Spinal cord (tissue), 10 donors: ENCODE data around the gene SLCO4A1. TPM values are rescaled to one million over a fixed set of nuclear protein-coding genes. Genes with fewer than 3 reads are reported as not detected.
A peak's percentile ranks its signal among the peaks of the same experiment; 100 is the strongest.

Experiments used
- DNase-seq, 6 donors: peaks; one replicate each; pipeline versions ENCODE4 v3.0.0 to v3.0.0-alpha.2; 2013 to 2015; ENCODE audit warnings: low spot score in 6 of 6, low read depth in 4 of 6
- H3K27ac ChIP-seq: one replicate; pipeline ENCODE4 v1.5.1; 2013; ENCODE audit warnings: low read depth, low read length, control low read depth
- H3K27me3 ChIP-seq: one replicate; pipeline ENCODE4 v1.6.1; 2013; ENCODE audit warnings: low read length; ENCODE audit not compliant: control insufficient read depth, insufficient read depth
- H3K36me3 ChIP-seq: one replicate; pipeline ENCODE4 v1.6.1; 2013; ENCODE audit warnings: low read length; ENCODE audit not compliant: control insufficient read depth, insufficient read depth
- H3K4me1 ChIP-seq: one replicate; pipeline ENCODE4 v1.6.1; 2013; ENCODE audit warnings: low read length; ENCODE audit not compliant: control insufficient read depth, insufficient read depth
- H3K4me3 ChIP-seq: one replicate; pipeline ENCODE4 v1.5.1; 2013; ENCODE audit warnings: low read depth, low read length, control low read depth
- H3K9me3 ChIP-seq: one replicate; pipeline ENCODE4 v1.6.1; 2013; ENCODE audit warnings: low read length; ENCODE audit not compliant: control insufficient read depth, insufficient read depth
- WGBS: methylation state at CpG from one replicate; pipeline ENCODE4 v1.1.5; 2013; ENCODE audit warnings: missing lambda C conversion rate; ENCODE audit not compliant: insufficient coverage; 5-methylcytosine and 5-hydroxymethylcytosine counted together
- long read RNA-seq, 4 donors: transcript quantifications; one replicate each; lab custom pipeline, GENCODE V29; 2026
- polyA plus RNA-seq, 2 donors: library from polyadenylated mRNA; unstranded; fragments of 120-200 nt; gene quantifications; one replicate each; pipeline ENCODE4 v1.2.1, GENCODE V29; 2013; ENCODE audit not compliant: insufficient read length in 2 of 2
- total RNA-seq, 2 donors: library from RNA; depleted of rRNA in 1 of 2; stranded (reverse); fragments of 120-200 nt in 1 of 2; fragments of >200 nt in 1 of 2; gene quantifications; one replicate each; pipeline versions ENCODE4 v1.2.3 to v1.2.4, GENCODE V29; 2013 to 2014
- donor health status: healthy.

Gene SLCO4A1
- total RNA-seq = 1 to 10 TPM; 2.3 to 2.8 TPM
- 10 to 100 TPM in 1 of 2 donors, 1 to 10 TPM in 1; 8.7 to 12.1 TPM for polyA plus RNA-seq
- long read RNA-seq, donor 1, partial matches to known transcripts = 0 of 2 reads
- long read RNA-seq, donor 1, other reads (novel, unspliced or antisense) = 0 of 2 reads
- long read RNA-seq, donor 2, partial matches to known transcripts = 0 of 1 reads
- long read RNA-seq, donor 2, other reads (novel, unspliced or antisense) = 0 of 1 reads
- long read RNA-seq, donor 3 = 0 reads
- long read RNA-seq, donor 4 = 0 reads

GRCh38 chr20:62642051-62642665 lies at the start of gene SLCO4A1:
Gene SLCO4A1, plus strand, starts transcription at chr20:62642503. Its CDS starts 13,952 bp downstream, at chr20:62656455.
- Histone ChIP-seq H3K4me1 (peaks cover 30% of the 10 kb centered on the region), H3K4me3 (peak within 1 kb of the TSS; percentile 29), H3K36me3 (peaks cover 8% of the 10 kb centered on the region), H3K27me3 (peaks cover 23% of the 10 kb centered on the region), H3K9me3 (no peaks in the 10 kb centered on the region), H3K27ac (no peak within 1 kb of the TSS)
- peak in 4 of 6 donors; percentile 51 to 89 (median 70) for DNase-seq
- WGBS = under 1% methylated on average over 81 of the region's 82 CpGs

- 82% methylated on average over 11 of the region's 11 CpGs for WGBS
- Histone ChIP-seq H3K27ac (no peak overlapping the region), H3K4me1 (peaks cover 6% of the 10 kb centered on the region), H3K27me3 (peaks cover 18% of the 10 kb centered on the region), H3K9me3 (no peaks in the 10 kb centered on the region), H3K36me3 (no peaks in the 10 kb centered on the region), H3K4me3 (no peak overlapping the region)
- DNase-seq = no peak
These were observed 49.7 kb upstream of the SLCO4A1 start for GRCh38 chr20:62592506-62593177.

GRCh38 chr20:62593616-62594015 lies 48.7 kb upstream of the SLCO4A1 start:
- no peaks in the 10 kb centered on the region for H3K9me3 ChIP-seq
- DNase-seq = no peak
- peaks cover 3% of the 10 kb centered on the region for H3K4me1 ChIP-seq
- H3K27ac ChIP-seq = no peak overlapping the region
- no peaks in the 10 kb centered on the region for H3K36me3 ChIP-seq
- no peak overlapping the region for H3K4me3 ChIP-seq
- peaks cover 18% of the 10 kb centered on the region for H3K27me3 ChIP-seq
- WGBS = 84% methylated on average over 2 of the region's 3 CpGs

- no CpG with 5 or more reads among the region's 4 CpGs for WGBS
- DNase-seq = no peak
- no peak overlapping the region for H3K27ac ChIP-seq
- H3K27me3 ChIP-seq = peaks cover 18% of the 10 kb centered on the region
- H3K36me3 ChIP-seq = no peaks in the 10 kb centered on the region
- no peaks in the 10 kb centered on the region for H3K9me3 ChIP-seq
- no peak overlapping the region for H3K4me3 ChIP-seq
- H3K4me1 ChIP-seq = peaks cover 2% of the 10 kb centered on the region
These were observed 47.2 kb upstream of the SLCO4A1 start for GRCh38 chr20:62595069-62595468.

GRCh38 chr20:62595491-62595890 lies 46.8 kb upstream of the SLCO4A1 start:
- 30% methylated on average over 9 of the region's 15 CpGs for WGBS
- Histone ChIP-seq H3K36me3 (no peaks in the 10 kb centered on the region), H3K4me1 (no peaks in the 10 kb centered on the region), H3K27ac (no peak overlapping the region), H3K4me3 (no peak overlapping the region), H3K27me3 (peaks cover 18% of the 10 kb centered on the region), H3K9me3 (no peaks in the 10 kb centered on the region)
- DNase-seq = no peak

GRCh38 chr20:62596486-62596885 lies 45.8 kb upstream of the SLCO4A1 start:
- DNase-seq = no peak
- H3K27me3 ChIP-seq = peaks cover 18% of the 10 kb centered on the region
- 73% methylated on average over 18 of the region's 18 CpGs for WGBS

GRCh38 chr20:62596921-62597320 lies 45.4 kb upstream of the SLCO4A1 start:
- H3K4me3 ChIP-seq = no peak overlapping the region
- no peaks in the 10 kb centered on the region for H3K9me3 ChIP-seq
- no peaks in the 10 kb centered on the region for H3K36me3 ChIP-seq
- no peak overlapping the region for H3K27ac ChIP-seq
- H3K4me1 ChIP-seq = no peaks in the 10 kb centered on the region
- peaks cover 18% of the 10 kb centered on the region for H3K27me3 ChIP-seq
- DNase-seq = no peak
- WGBS = 81% methylated on average over 6 of the region's 10 CpGs

More at GRCh38 chr20:62596486-62596885, 45.8 kb upstream of the SLCO4A1 start:
- H3K9me3 ChIP-seq = no peaks in the 10 kb centered on the region
- no peak overlapping the region for H3K4me3 ChIP-seq
- no peak overlapping the region for H3K27ac ChIP-seq
- no peaks in the 10 kb centered on the region for H3K4me1 ChIP-seq
- H3K36me3 ChIP-seq = no peaks in the 10 kb centered on the region

- no peak overlapping the region for H3K27ac ChIP-seq
- no peaks in the 10 kb centered on the region for H3K36me3 ChIP-seq
- peaks cover 18% of the 10 kb centered on the region for H3K27me3 ChIP-seq
- WGBS = 88% methylated on average over 12 of the region's 15 CpGs
- no peak for DNase-seq
- H3K4me3 ChIP-seq = no peak overlapping the region
- peaks cover 1% of the 10 kb centered on the region for H3K4me1 ChIP-seq
- H3K9me3 ChIP-seq = no peaks in the 10 kb centered on the region
These were observed 44.7 kb upstream of the SLCO4A1 start for GRCh38 chr20:62597416-62598115.

- Histone ChIP-seq H3K27me3 (peaks cover 18% of the 10 kb centered on the region), H3K4me1 (peaks cover 13% of the 10 kb centered on the region)
- WGBS = 91% methylated on average over 13 of the region's 13 CpGs
These were observed 43.5 kb upstream of the SLCO4A1 start for GRCh38 chr20:62598761-62599194.

More at GRCh38 chr20:62598761-62599194, 43.5 kb upstream of the SLCO4A1 start:
- H3K4me3 ChIP-seq = no peak overlapping the region
- no peak overlapping the region for H3K27ac ChIP-seq
- H3K9me3 ChIP-seq = no peaks in the 10 kb centered on the region
- H3K36me3 ChIP-seq = no peaks in the 10 kb centered on the region
- no peak for DNase-seq
